Ascending aorta (tissue), 2 donors: Measurements from ENCODE around the gene ATP6V1C2. TPM values are rescaled to one million over a fixed set of nuclear protein-coding genes. Genes with fewer than 3 reads are reported as not detected.

Experiments used
- DNase-seq, 2 donors: peaks; one replicate each; pipeline ENCODE4 v3.0.0-alpha.2; 2019; ENCODE audit warnings: low spot score in 2 of 2
- H3K27ac ChIP-seq, 2 donors: fragments of 200-600 bp; sonication (generic); one replicate each; pipeline ENCODE4 v1.5.1; 2016 to 2017; ENCODE audit warnings: mild to moderate bottlenecking in 1 of 2
- H3K27me3 ChIP-seq: fragments of 200-600 bp; sonication (generic); one replicate; pipeline ENCODE4 v1.5.1; 2017
- H3K36me3 ChIP-seq, 2 donors: fragments of 200-600 bp; sonication (generic); one replicate each; pipeline ENCODE4 v1.5.1; 2016
- H3K4me1 ChIP-seq, 2 donors: fragments of 200-600 bp; sonication (generic); one replicate each; pipeline ENCODE4 v1.5.1; 2016 to 2017; ENCODE audit warnings: mild to moderate bottlenecking in 1 of 2
- H3K4me3 ChIP-seq, 2 donors: fragments of 200-600 bp; sonication (generic); one replicate each; pipeline ENCODE4 v1.5.1; 2016 to 2017; ENCODE audit warnings: mild to moderate bottlenecking in 1 of 2
- H3K9me3 ChIP-seq, 2 donors: fragments of 200-600 bp; sonication (generic); one replicate each; pipeline ENCODE4 v1.5.1; 2016
- CTCF ChIP-seq, 3 experiments: fragments of 200-600 bp in 2 of 3; fragments of 450-650 bp in 1 of 3; sonication (generic) in 2 of 3; IDR thresholded peaks; one replicate each; pipeline ENCODE4 v1.5.1; 2016 to 2019; ENCODE audit warnings: antibody characterized with exemption in 3 of 3, mild to moderate bottlenecking in 1 of 3, moderate library complexity in 1 of 3
- intact Hi-C: fragments of 100-400 bp; cut with DNase I; formaldehyde crosslinking; loops from one replicate; pipeline ENCODE4 v1.15.1; 2023
- total RNA-seq: library from RNA; depleted of rRNA; stranded (reverse); fragments of >200 nt; gene quantifications from one replicate; pipeline ENCODE4 v1.1.0, GENCODE V29; 2016

ATP6V1C2 gene
- total RNA-seq, 1 donor from 2014 or later, result 6.0 TPM

- H3K36me3 ChIP-seq, result no peaks in the 10 kb centered on the region
- H3K27me3 ChIP-seq, result no peaks in the 10 kb centered on the region
- no peak overlapping the region for H3K27ac ChIP-seq
- TF ChIP-seq CTCF (IDR thresholded peaks at IDR 0.05), result no peak
- H3K9me3 ChIP-seq, result no peaks in the 10 kb centered on the region
- intact Hi-C loops, result no loop called here
- no peak for DNase-seq
- no peaks in the 10 kb centered on the region for H3K4me1 ChIP-seq
- H3K4me3 ChIP-seq, result no peak overlapping the region
Measured at GRCh38 chr2:10820562-10820961, 99.1 kb downstream of the ATP6V1C2 start.

- H3K36me3 ChIP-seq, result no peaks in the 10 kb centered on the region
- no peak for TF ChIP-seq CTCF (IDR thresholded peaks at IDR 0.05)
- intact Hi-C loops, result no loop called here
- H3K9me3 ChIP-seq, result no peaks in the 10 kb centered on the region
- no peak overlapping the region for H3K4me3 ChIP-seq
- H3K27ac ChIP-seq, result no peak overlapping the region
- DNase-seq, result no peak
- no peaks in the 10 kb centered on the region for H3K4me1 ChIP-seq
- no peaks in the 10 kb centered on the region for H3K27me3 ChIP-seq
Measured at GRCh38 chr2:10820978-10821695, 99.7 kb downstream of the ATP6V1C2 start.

- no peaks in the 10 kb centered on the region for H3K27me3 ChIP-seq
Measured at GRCh38 chr2:10824191-10824590, 102.8 kb downstream of the ATP6V1C2 start.

GRCh38 chr2:10826026-10826425 is 104.6 kb downstream of the ATP6V1C2 start:
- no peak overlapping the region for H3K27ac ChIP-seq
- intact Hi-C loops, result no loop called here
- DNase-seq, result no peak
- no peaks in the 10 kb centered on the region for H3K36me3 ChIP-seq
- no peak for TF ChIP-seq CTCF (IDR thresholded peaks at IDR 0.05)
- no peak overlapping the region for H3K4me3 ChIP-seq
- no peaks in the 10 kb centered on the region for H3K4me1 ChIP-seq
- no peaks in the 10 kb centered on the region for H3K9me3 ChIP-seq
- no peaks in the 10 kb centered on the region for H3K27me3 ChIP-seq

More at GRCh38 chr2:10824191-10824590, 102.8 kb downstream of the ATP6V1C2 start:
- no peak for DNase-seq
- no peaks in the 10 kb centered on the region for H3K36me3 ChIP-seq
- H3K4me3 ChIP-seq, result no peak overlapping the region
- H3K4me1 ChIP-seq, result no peaks in the 10 kb centered on the region
- H3K9me3 ChIP-seq, result no peaks in the 10 kb centered on the region
- TF ChIP-seq CTCF (IDR thresholded peaks at IDR 0.05), result no peak
- intact Hi-C loops, result no loop called here
- no peak overlapping the region for H3K27ac ChIP-seq

- Histone ChIP-seq H3K9me3 (no peaks in the 10 kb centered on the region), H3K4me1 (no peaks in the 10 kb centered on the region), H3K27ac (no peak overlapping the region), H3K27me3 (no peaks in the 10 kb centered on the region), H3K36me3 (no peaks in the 10 kb centered on the region), H3K4me3 (no peak overlapping the region)
- no peak for DNase-seq
- no peak for TF ChIP-seq CTCF (IDR thresholded peaks at IDR 0.05)
- intact Hi-C loops, result no loop called here
Measured at GRCh38 chr2:10826625-10827024, 105.2 kb downstream of the ATP6V1C2 start.
